Erythroblast (primary cell): ENCODE data around the gene FRMD4A.

Experiments
- GATA1 ChIP-seq: IDR thresholded peaks from 2 replicates; pipeline ENCODE4 v1.6.1; 2011; ENCODE audit warnings: low read depth, mild to moderate bottlenecking, control low read depth, low read length, moderate library complexity
- POLR2A ChIP-seq: IDR thresholded peaks from 2 replicates; pipeline ENCODE4 v1.6.1; 2011; ENCODE audit warnings: mild to moderate bottlenecking, low read length

GRCh38 chr10:14162061-14162460 is 168.7 kb downstream of the FRMD4A start:
- no peak for TF ChIP-seq POLR2A
- no peak for TF ChIP-seq GATA1
